Neuron (in vitro differentiated cells): ENCODE data around the gene MRAP.

ENCODE experiments used
- H2AFZ ChIP-seq: one replicate; pipeline ENCODE4 v1.6.1; 2013; ENCODE audit warnings: low read depth, mild to moderate bottlenecking, inconsistent platforms, low read length, moderate library complexity
- H3K27me3 ChIP-seq: one replicate; pipeline ENCODE4 v1.6.1; 2013; ENCODE audit warnings: low read length; ENCODE audit not compliant: insufficient read depth
- H3K36me3 ChIP-seq: one replicate; pipeline ENCODE4 v1.6.1; 2013; ENCODE audit warnings: low read length; ENCODE audit not compliant: insufficient read depth
- H3K4me1 ChIP-seq: one replicate; pipeline ENCODE4 v1.6.1; 2013; ENCODE audit warnings: low read length; ENCODE audit not compliant: insufficient read depth
- H3K4me3 ChIP-seq: 2 replicates; pipeline ENCODE4 v1.5.1; 2013; ENCODE audit warnings: mild to moderate bottlenecking, low read length, moderate library complexity
- H3K9me3 ChIP-seq: one replicate; pipeline ENCODE4 v1.6.1; 2013; ENCODE audit warnings: low read length

The MRAP gene

GRCh38 chr21:32320059-32320458 lies 21.4 kb downstream of the MRAP start:
- H3K4me1 ChIP-seq: peaks cover 3% of the 10 kb centered on the region
- peaks cover 84% of the 10 kb centered on the region for H3K36me3 ChIP-seq
- no peak overlapping the region for H3K4me3 ChIP-seq
- no peak overlapping the region for H2AFZ ChIP-seq
- no peaks in the 10 kb centered on the region for H3K9me3 ChIP-seq
- no peaks in the 10 kb centered on the region for H3K27me3 ChIP-seq

GRCh38 chr21:32320726-32321125 lies 22.1 kb downstream of the MRAP start:
- H3K36me3 ChIP-seq: peaks cover 86% of the 10 kb centered on the region
- no peaks in the 10 kb centered on the region for H3K27me3 ChIP-seq
- no peak overlapping the region for H2AFZ ChIP-seq
- H3K4me3 ChIP-seq: no peak overlapping the region
- H3K9me3 ChIP-seq: no peaks in the 10 kb centered on the region
- H3K4me1 ChIP-seq: peaks cover 3% of the 10 kb centered on the region

DNA sequence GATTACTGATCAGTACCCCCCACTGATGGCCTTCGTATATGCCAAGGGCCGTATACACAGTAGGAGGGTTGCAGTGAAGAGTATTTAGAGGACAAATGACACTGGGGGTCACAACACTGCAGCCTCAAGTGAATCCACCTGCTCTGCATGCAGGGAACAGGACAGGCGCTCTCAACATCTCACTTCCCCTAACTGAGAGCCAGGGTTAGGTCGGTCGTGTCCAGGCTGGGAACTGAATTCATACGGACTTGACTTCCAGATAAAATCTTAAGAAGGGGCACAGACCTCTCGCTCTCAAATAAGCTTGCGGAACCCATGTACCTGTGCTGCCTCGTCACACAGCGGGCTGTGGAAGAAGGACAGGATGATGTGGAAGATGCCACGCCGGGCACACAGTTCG lies 22.8 kb downstream of the MRAP start:
- H3K36me3 ChIP-seq: peaks cover 85% of the 10 kb centered on the region
- H3K4me1 ChIP-seq: peaks cover 3% of the 10 kb centered on the region
- H3K27me3 ChIP-seq: no peaks in the 10 kb centered on the region

DNA sequence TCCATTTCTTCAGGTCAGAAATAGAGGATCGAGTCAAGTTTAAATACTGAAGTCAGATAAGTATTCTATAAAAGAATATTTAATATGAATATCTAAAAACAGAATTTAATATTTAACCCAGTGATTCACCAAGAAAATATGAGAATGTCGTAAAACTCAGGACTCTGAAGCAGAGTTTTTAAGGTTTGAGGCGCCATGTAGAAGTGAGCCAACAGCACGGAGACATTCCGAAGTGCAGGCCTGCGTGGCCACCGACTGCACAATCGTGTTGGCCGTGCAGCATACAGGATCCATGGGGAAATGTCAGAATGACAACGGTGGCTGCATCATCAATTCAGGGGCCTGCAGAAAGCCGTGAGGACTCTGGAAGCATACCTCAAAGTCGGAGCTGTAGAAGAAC lies 23.4 kb downstream of the MRAP start:
- no peaks in the 10 kb centered on the region for H3K27me3 ChIP-seq
- no peaks in the 10 kb centered on the region for H3K9me3 ChIP-seq
- peaks cover 3% of the 10 kb centered on the region for H3K4me1 ChIP-seq
- H3K4me3 ChIP-seq: no peak overlapping the region
- H3K36me3 ChIP-seq: peaks cover 82% of the 10 kb centered on the region
- H2AFZ ChIP-seq: no peak overlapping the region

More for the DNA sequence above, 22.8 kb downstream of the MRAP start:
- Histone ChIP-seq H3K4me3 (no peak overlapping the region), H2AFZ (no peak overlapping the region), H3K9me3 (no peaks in the 10 kb centered on the region)

GRCh38 chr21:32322676-32323075 lies 24.0 kb downstream of the MRAP start:
- Histone ChIP-seq H3K9me3 (no peaks in the 10 kb centered on the region), H3K27me3 (no peaks in the 10 kb centered on the region), H3K36me3 (peaks cover 76% of the 10 kb centered on the region), H3K4me1 (peaks cover 3% of the 10 kb centered on the region), H2AFZ (no peak overlapping the region), H3K4me3 (no peak overlapping the region)

DNA sequence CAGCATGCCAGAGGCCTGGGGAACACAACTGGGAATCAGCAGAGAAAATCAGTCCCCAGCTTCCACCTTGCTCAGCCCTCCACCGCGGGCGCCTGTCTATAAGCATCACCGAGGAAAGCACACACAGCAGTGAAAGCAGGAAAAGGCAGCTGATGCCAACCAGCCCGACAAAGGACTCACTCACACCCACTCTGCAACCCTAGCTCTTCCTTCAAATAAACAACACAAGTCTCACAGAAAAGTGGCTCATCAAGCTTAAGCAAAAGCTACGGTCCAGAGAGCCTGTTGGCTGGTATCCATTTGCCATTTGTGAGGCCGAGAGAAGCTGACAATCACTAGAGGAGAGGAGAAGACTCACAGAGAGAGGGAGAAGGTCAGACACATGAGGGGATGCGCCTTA lies 27.1 kb downstream of the MRAP start:
- peaks cover 8% of the 10 kb centered on the region for H3K4me1 ChIP-seq
- no peak overlapping the region for H2AFZ ChIP-seq
- no peaks in the 10 kb centered on the region for H3K9me3 ChIP-seq
- peaks cover 61% of the 10 kb centered on the region for H3K36me3 ChIP-seq
- H3K27me3 ChIP-seq: no peaks in the 10 kb centered on the region
- no peak overlapping the region for H3K4me3 ChIP-seq

DNA sequence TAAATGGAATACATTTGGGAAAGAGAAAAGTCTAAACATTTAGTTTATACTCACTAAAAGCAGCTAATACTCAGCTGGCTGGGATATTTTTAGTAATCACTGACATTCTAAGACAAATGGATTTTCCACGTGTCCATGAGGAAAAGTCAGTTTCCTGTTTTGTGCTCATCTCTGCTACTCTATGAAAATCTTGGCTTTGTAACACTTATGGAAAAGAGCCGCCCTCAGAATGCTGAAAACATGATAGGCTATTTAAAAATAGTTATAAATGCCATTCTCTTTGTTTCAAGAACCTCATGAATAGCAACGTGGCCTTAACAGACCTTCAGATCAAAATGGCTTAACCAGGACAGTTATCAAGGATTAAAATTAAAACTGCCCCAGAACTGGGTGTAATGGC lies 29.9 kb downstream of the MRAP start:
- Histone ChIP-seq H3K4me1 (peaks cover 23% of the 10 kb centered on the region), H3K4me3 (no peak overlapping the region), H3K36me3 (peaks cover 41% of the 10 kb centered on the region), H3K27me3 (no peaks in the 10 kb centered on the region), H2AFZ (no peak overlapping the region), H3K9me3 (peaks cover 7% of the 10 kb centered on the region)

GRCh38 chr21:32329331-32329730 lies 30.7 kb downstream of the MRAP start:
- Histone ChIP-seq H3K36me3 (peaks cover 42% of the 10 kb centered on the region), H3K9me3 (peaks cover 7% of the 10 kb centered on the region)

GRCh38 chr21:32329776-32330175 lies 31.1 kb downstream of the MRAP start:
- peaks cover 23% of the 10 kb centered on the region for H3K4me1 ChIP-seq
- H3K27me3 ChIP-seq: no peaks in the 10 kb centered on the region
- no peak overlapping the region for H3K4me3 ChIP-seq
- peaks cover 42% of the 10 kb centered on the region for H3K36me3 ChIP-seq
- H3K9me3 ChIP-seq: peaks cover 7% of the 10 kb centered on the region
- no peak overlapping the region for H2AFZ ChIP-seq

More at GRCh38 chr21:32329331-32329730, 30.7 kb downstream of the MRAP start:
- Histone ChIP-seq H3K4me1 (peaks cover 23% of the 10 kb centered on the region), H3K4me3 (no peak overlapping the region), H3K27me3 (no peaks in the 10 kb centered on the region), H2AFZ (no peak overlapping the region)

GRCh38 chr21:32330784-32331311 lies 32.2 kb downstream of the MRAP start:
- peaks cover 41% of the 10 kb centered on the region for H3K36me3 ChIP-seq
- H3K4me1 ChIP-seq: peaks cover 23% of the 10 kb centered on the region
- H3K9me3 ChIP-seq: peaks cover 7% of the 10 kb centered on the region
- no peaks in the 10 kb centered on the region for H3K27me3 ChIP-seq
- no peak overlapping the region for H2AFZ ChIP-seq
- H3K4me3 ChIP-seq: no peak overlapping the region

- peaks cover 7% of the 10 kb centered on the region for H3K9me3 ChIP-seq
- H3K4me3 ChIP-seq: no peak overlapping the region
- peaks cover 43% of the 10 kb centered on the region for H3K36me3 ChIP-seq
- no peaks in the 10 kb centered on the region for H3K27me3 ChIP-seq
- H2AFZ ChIP-seq: no peak overlapping the region
- H3K4me1 ChIP-seq: peaks cover 23% of the 10 kb centered on the region
Observed at GRCh38 chr21:32331444-32332305, 33.0 kb downstream of the MRAP start.

DNA sequence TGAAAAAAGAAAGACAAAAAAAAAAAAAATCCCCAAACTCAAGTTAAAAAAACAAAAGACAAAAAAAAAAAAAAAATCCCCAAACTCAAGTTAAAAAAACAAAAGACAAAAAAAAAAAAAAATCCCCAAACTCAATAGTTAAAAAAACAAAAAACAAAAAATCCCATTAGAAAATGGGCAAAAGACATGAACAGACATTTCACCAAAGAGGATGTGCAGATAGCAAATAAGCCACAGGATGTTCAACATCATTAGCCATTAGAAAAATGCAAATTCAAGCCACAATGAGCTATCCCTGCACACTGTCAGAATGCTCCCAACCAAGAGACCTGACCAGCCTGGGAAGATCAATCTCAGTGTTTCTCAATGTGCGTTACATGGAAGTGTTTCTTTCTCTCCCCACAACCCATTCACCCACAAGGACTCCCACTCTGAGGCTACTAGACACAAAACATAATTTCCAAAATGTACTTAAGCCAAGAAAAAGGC lies 33.9 kb downstream of the MRAP start:
- peaks cover 49% of the 10 kb centered on the region for H3K36me3 ChIP-seq
- H3K9me3 ChIP-seq: peaks cover 7% of the 10 kb centered on the region
- peaks cover 23% of the 10 kb centered on the region for H3K4me1 ChIP-seq
- H3K27me3 ChIP-seq: no peaks in the 10 kb centered on the region
- no peak overlapping the region for H3K4me3 ChIP-seq
- no peak overlapping the region for H2AFZ ChIP-seq

DNA sequence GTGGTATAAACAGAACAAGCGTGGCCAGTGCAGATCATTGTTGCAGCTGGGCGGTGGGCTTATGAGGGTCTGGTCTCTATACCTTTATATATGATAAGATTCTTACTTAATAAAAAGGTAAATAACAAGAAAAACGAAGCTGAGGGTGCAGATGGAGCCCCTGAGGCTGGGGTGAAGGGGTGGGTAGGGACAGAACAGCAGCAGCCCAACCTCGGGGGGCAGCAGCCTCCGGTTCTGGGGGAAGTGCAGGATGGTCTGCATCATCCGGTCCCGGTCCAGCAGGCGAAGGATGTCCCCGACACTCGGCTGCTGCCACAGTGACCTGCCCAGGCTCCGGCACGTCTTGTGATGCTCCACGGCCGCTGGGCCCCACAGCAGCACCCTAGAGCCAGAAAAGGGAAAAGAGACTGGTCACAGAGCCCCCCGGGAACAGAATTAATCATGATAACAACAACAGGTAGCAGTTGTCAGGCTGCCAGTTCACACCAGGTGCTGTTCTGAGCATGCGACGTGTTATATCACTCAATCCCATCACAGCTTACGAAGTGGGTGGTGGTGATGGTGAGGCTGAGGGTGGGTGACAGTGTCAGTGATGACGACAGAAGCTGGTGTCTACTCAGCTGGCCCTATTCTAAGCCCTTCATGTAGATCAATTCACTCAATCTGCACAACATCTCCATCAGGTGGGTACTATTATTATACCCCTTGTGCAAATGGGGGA lies 35.5 kb downstream of the MRAP start:
- H3K4me1 ChIP-seq: peaks cover 23% of the 10 kb centered on the region
- H2AFZ ChIP-seq: no peak overlapping the region
- no peaks in the 10 kb centered on the region for H3K27me3 ChIP-seq
- H3K4me3 ChIP-seq: no peak overlapping the region
- H3K9me3 ChIP-seq: peaks cover 7% of the 10 kb centered on the region
- H3K36me3 ChIP-seq: peaks cover 57% of the 10 kb centered on the region
